OCI-LY3 (cell line): ENCODE measurements around the gene NUP210L.

Experiments used
- EZH2phosphoT487 ChIP-seq: fragments of 200-600 bp; shearing (Covaris generic); IDR thresholded peaks from 2 replicates; pipeline ENCODE4 v1.6.1; 2018; ENCODE audit warnings: antibody characterized with exemption, mixed run types, low read depth
- TF ChIP-seq, protein P1 (sequence below): fragments of 200-600, 300-600 bp; sonication (generic); IDR thresholded peaks from 2 replicates; pipeline ENCODE4 v1.5.1; 2014; ENCODE audit warnings: antibody characterized with exemption, low read length, low read depth

DNA sequence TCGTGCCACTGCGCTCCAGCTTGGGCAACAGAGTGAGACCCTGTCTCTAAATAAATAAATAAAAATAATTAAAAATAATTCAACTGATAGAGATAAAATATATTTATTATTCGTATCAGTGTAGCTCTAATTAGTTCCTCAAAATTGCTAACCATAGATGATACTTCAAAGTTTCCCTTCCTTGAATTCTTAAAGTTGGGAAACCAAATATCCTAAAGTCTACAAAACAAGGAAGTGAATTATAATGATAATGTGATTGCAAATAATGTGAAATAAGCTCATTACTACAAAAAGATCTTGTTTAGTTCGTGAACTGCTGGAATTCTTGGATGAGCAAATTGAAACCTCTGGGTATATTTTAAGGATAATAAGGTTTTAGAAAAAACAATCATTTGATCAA is 60.5 kb downstream of the NUP210L start:
- TF ChIP-seq, protein P1, sequence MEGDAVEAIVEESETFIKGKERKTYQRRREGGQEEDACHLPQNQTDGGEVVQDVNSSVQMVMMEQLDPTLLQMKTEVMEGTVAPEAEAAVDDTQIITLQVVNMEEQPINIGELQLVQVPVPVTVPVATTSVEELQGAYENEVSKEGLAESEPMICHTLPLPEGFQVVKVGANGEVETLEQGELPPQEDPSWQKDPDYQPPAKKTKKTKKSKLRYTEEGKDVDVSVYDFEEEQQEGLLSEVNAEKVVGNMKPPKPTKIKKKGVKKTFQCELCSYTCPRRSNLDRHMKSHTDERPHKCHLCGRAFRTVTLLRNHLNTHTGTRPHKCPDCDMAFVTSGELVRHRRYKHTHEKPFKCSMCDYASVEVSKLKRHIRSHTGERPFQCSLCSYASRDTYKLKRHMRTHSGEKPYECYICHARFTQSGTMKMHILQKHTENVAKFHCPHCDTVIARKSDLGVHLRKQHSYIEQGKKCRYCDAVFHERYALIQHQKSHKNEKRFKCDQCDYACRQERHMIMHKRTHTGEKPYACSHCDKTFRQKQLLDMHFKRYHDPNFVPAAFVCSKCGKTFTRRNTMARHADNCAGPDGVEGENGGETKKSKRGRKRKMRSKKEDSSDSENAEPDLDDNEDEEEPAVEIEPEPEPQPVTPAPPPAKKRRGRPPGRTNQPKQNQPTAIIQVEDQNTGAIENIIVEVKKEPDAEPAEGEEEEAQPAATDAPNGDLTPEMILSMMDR, result no peak
- TF ChIP-seq EZH2phosphoT487, result no peak
